HG03039 (cell line): ENCODE data around the gene POLDIP3.
A peak's percentile ranks its signal among the peaks of the same experiment; 100 is the strongest.
"Not testable (repeated sequence)": the region's sequence is repeated elsewhere in the genome, so short reads cannot be mapped to it uniquely, and the experiment has no call there.

Experiments used
- ATAC-seq: cut with Tn5 transposase; IDR thresholded peaks from one replicate; pipeline ENCODE4 v1.9.1; 2021; ENCODE audit warnings: mild to moderate bottlenecking, moderate library complexity; ENCODE audit not compliant: unreplicated experiment

Gene POLDIP3

GRCh38 chr22:42562279-42562678 is 52.4 kb downstream of the POLDIP3 start:
- ATAC-seq, result no peak

GRCh38 chr22:42561856-42562255 is 52.8 kb downstream of the POLDIP3 start:
- no peak for ATAC-seq

- no peak for ATAC-seq
Observed at GRCh38 chr22:42560781-42561180, 53.9 kb downstream of the POLDIP3 start.

GRCh38 chr22:42560381-42560780 is 54.3 kb downstream of the POLDIP3 start:
- no peak for ATAC-seq

- peak; percentile 54 for ATAC-seq
Observed at GRCh38 chr22:42553475-42554361, 61.0 kb downstream of the POLDIP3 start, which contains the start of gene SERHL2. Gene SERHL2 (plus strand): TSS chr22:42553956. CDS start chr22:42554021, 65 bp downstream.

GRCh38 chr22:42552294-42552647 is 62.4 kb downstream of the POLDIP3 start:
- ATAC-seq, result not testable (repeated sequence)

GRCh38 chr22:42549331-42550060 is 65.2 kb downstream of the POLDIP3 start:
- no peak for ATAC-seq

- ATAC-seq, result no peak
Observed at GRCh38 chr22:42548597-42549330, 65.9 kb downstream of the POLDIP3 start.

GRCh38 chr22:42548126-42548525 is 66.6 kb downstream of the POLDIP3 start:
- ATAC-seq, result not testable (repeated sequence)

GRCh38 chr22:42547562-42547961 is 67.1 kb downstream of the POLDIP3 start:
- no peak for ATAC-seq

GRCh38 chr22:42544686-42545085 is 70.0 kb downstream of the POLDIP3 start:
- no peak for ATAC-seq

- ATAC-seq, result not testable (repeated sequence)
Observed at GRCh38 chr22:42539236-42539771, 75.4 kb downstream of the POLDIP3 start.

GRCh38 chr22:42537199-42537831 is 77.4 kb downstream of the POLDIP3 start:
- not testable (repeated sequence) for ATAC-seq

GRCh38 chr22:42536634-42537033 is 78.0 kb downstream of the POLDIP3 start:
- not testable (repeated sequence) for ATAC-seq

GRCh38 chr22:42536166-42536565 is 78.5 kb downstream of the POLDIP3 start:
- no peak for ATAC-seq

GRCh38 chr22:42535082-42535731 is 79.5 kb downstream of the POLDIP3 start:
- ATAC-seq, result not testable (repeated sequence)
